Measurements from ENCODE around the gene AEBP2.

AEBP2 gene

GRCh38 chr12:19528750-19529149 is 89.5 kb downstream of the AEBP2 start:
- no peak overlapping the region for H2AFZ ChIP-seq (ENCODE audit: low read length)
- no peak overlapping the region for H3K9ac ChIP-seq (ENCODE audit: low read length)
- H3K79me2 ChIP-seq (ENCODE audit: low read length): no peaks in the 10 kb centered on the region
- DNase-seq: no peak
- H3K36me3 ChIP-seq (replicated peaks; ENCODE audit: insufficient read depth, low read length): no peaks in the 10 kb centered on the region
- H3K27ac ChIP-seq (ENCODE audit: low read length): no peak overlapping the region
- no peak overlapping the region for H3K4me2 ChIP-seq (ENCODE audit: low read depth, low read length)
- no peak for TF ChIP-seq CTCF (IDR thresholded peaks at IDR 0.05; ENCODE audit: low read length)
- TF ChIP-seq EZH2 (optimal IDR thresholded peaks at IDR 0.05; ENCODE audit: low read depth, low read length): no peak
- TF ChIP-seq EZH2phosphoT487 (IDR thresholded peaks at IDR 0.05; ENCODE audit: low read length): no peak
- no peak overlapping the region for H3K4me3 ChIP-seq (ENCODE audit: low read length)
- H3K9me2 ChIP-seq (replicated peaks; ENCODE audit: insufficient read depth, low read length): no peaks in the 10 kb centered on the region
- H4K20me1 ChIP-seq (ENCODE audit: insufficient read depth, low read length): no peaks in the 10 kb centered on the region
- H3K4me1 ChIP-seq (ENCODE audit: low read length): no peaks in the 10 kb centered on the region
- no peaks in the 10 kb centered on the region for H3K27me3 ChIP-seq (replicated peaks; ENCODE audit: insufficient read depth, low read length)
- no peaks in the 10 kb centered on the region for H3K9me3 ChIP-seq (replicated peaks; ENCODE audit: insufficient read depth, low read length)
- H3F3A ChIP-seq (ENCODE audit: insufficient read depth, low read length): no peaks in the 10 kb centered on the region

GRCh38 chr12:19529951-19530636 is 90.8 kb downstream of the AEBP2 start:
- Histone ChIP-seq H3K9me3 (replicated peaks; ENCODE audit: insufficient read depth, low read length) (no peaks in the 10 kb centered on the region), H3K9ac (ENCODE audit: low read length) (no peak overlapping the region), H3K4me1 (ENCODE audit: low read length) (no peaks in the 10 kb centered on the region), H3K27me3 (replicated peaks; ENCODE audit: insufficient read depth, low read length) (no peaks in the 10 kb centered on the region), H3K9me2 (replicated peaks; ENCODE audit: insufficient read depth, low read length) (no peaks in the 10 kb centered on the region), H3K79me2 (ENCODE audit: low read length) (no peaks in the 10 kb centered on the region), H2AFZ (ENCODE audit: low read length) (no peak overlapping the region), H3K36me3 (replicated peaks; ENCODE audit: insufficient read depth, low read length) (no peaks in the 10 kb centered on the region), H3F3A (ENCODE audit: insufficient read depth, low read length) (no peaks in the 10 kb centered on the region), H3K27ac (ENCODE audit: low read length) (no peak overlapping the region), H4K20me1 (ENCODE audit: insufficient read depth, low read length) (no peaks in the 10 kb centered on the region), H3K4me2 (ENCODE audit: low read depth, low read length) (no peak overlapping the region), H3K4me3 (ENCODE audit: low read length) (no peak overlapping the region)
- no peak for DNase-seq
- no peak for TF ChIP-seq CTCF (IDR thresholded peaks at IDR 0.05; ENCODE audit: low read length)
- TF ChIP-seq EZH2phosphoT487 (IDR thresholded peaks at IDR 0.05; ENCODE audit: low read length): no peak
- no peak for TF ChIP-seq EZH2 (optimal IDR thresholded peaks at IDR 0.05; ENCODE audit: low read depth, low read length)

GRCh38 chr12:19530637-19531023 is 91.3 kb downstream of the AEBP2 start:
- Histone ChIP-seq H2AFZ (ENCODE audit: low read length) (no peak overlapping the region), H3K9me2 (replicated peaks; ENCODE audit: insufficient read depth, low read length) (no peaks in the 10 kb centered on the region), H3K27me3 (replicated peaks; ENCODE audit: insufficient read depth, low read length) (no peaks in the 10 kb centered on the region), H3K4me1 (ENCODE audit: low read length) (no peaks in the 10 kb centered on the region), H3K27ac (ENCODE audit: low read length) (no peak overlapping the region), H3K4me3 (ENCODE audit: low read length) (no peak overlapping the region), H3K79me2 (ENCODE audit: low read length) (no peaks in the 10 kb centered on the region), H3K9ac (ENCODE audit: low read length) (no peak overlapping the region), H3K4me2 (ENCODE audit: low read depth, low read length) (no peak overlapping the region), H4K20me1 (ENCODE audit: insufficient read depth, low read length) (no peaks in the 10 kb centered on the region), H3K36me3 (replicated peaks; ENCODE audit: insufficient read depth, low read length) (no peaks in the 10 kb centered on the region), H3K9me3 (replicated peaks; ENCODE audit: insufficient read depth, low read length) (no peaks in the 10 kb centered on the region), H3F3A (ENCODE audit: insufficient read depth, low read length) (no peaks in the 10 kb centered on the region)
- no peak for TF ChIP-seq EZH2phosphoT487 (IDR thresholded peaks at IDR 0.05; ENCODE audit: low read length)
- no peak for TF ChIP-seq EZH2 (optimal IDR thresholded peaks at IDR 0.05; ENCODE audit: low read depth, low read length)
- no peak for TF ChIP-seq CTCF (IDR thresholded peaks at IDR 0.05; ENCODE audit: low read length)
- no peak for DNase-seq
